Measurements from ENCODE around the gene GALNT9. TPM values are rescaled to one million over a fixed set of nuclear protein-coding genes. Genes with fewer than 3 reads are reported as not detected.

The GALNT9 gene
- polyA plus RNA-seq, 1 of the 3 experiments (the other 2 are of a cell fraction), result not detected

DNA sequence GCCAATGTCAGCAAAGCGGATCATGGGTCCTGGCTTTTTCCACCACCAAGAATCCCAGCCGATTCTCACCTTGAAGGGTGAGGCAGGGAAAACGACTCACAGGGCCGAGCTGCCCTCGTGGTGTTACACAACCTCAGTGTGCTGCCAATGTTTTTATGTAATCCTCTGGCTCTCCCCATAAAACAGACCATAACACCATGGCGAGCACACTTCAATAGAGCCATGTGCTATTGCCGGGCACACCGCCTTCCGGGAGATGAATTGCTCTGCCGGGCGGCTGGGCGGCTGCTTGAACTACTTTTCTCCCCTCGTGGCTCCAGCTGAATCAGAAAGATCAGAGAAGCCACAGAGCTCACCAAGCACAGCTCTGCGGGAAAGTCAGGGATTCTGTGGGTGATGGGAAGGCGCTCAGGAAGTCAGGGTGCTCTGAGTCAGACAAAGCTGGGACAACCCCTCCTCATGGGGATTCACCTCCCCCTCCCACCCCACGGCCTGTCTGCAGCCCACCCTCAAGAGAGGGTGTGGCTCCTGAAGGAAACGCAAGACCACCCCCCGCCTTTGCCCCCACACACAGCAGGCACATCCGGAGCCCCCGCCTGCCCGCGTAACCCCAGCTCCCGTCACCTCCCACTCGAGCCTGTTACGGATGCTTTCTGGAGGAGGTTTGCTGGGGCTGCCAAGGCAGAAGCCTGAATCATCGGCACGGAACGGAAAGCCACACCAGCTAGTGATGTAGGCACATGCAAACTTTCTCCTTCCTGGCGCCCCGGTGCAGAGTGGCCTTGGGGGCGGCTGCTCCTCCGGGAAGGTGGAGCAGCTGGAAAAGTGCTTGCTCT is 1.8 kb downstream of the GALNT9 start (continued):
- TF ChIP-seq, protein P1, sequence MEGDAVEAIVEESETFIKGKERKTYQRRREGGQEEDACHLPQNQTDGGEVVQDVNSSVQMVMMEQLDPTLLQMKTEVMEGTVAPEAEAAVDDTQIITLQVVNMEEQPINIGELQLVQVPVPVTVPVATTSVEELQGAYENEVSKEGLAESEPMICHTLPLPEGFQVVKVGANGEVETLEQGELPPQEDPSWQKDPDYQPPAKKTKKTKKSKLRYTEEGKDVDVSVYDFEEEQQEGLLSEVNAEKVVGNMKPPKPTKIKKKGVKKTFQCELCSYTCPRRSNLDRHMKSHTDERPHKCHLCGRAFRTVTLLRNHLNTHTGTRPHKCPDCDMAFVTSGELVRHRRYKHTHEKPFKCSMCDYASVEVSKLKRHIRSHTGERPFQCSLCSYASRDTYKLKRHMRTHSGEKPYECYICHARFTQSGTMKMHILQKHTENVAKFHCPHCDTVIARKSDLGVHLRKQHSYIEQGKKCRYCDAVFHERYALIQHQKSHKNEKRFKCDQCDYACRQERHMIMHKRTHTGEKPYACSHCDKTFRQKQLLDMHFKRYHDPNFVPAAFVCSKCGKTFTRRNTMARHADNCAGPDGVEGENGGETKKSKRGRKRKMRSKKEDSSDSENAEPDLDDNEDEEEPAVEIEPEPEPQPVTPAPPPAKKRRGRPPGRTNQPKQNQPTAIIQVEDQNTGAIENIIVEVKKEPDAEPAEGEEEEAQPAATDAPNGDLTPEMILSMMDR (IDR thresholded peaks at IDR 0.05), result no peak

DNA sequence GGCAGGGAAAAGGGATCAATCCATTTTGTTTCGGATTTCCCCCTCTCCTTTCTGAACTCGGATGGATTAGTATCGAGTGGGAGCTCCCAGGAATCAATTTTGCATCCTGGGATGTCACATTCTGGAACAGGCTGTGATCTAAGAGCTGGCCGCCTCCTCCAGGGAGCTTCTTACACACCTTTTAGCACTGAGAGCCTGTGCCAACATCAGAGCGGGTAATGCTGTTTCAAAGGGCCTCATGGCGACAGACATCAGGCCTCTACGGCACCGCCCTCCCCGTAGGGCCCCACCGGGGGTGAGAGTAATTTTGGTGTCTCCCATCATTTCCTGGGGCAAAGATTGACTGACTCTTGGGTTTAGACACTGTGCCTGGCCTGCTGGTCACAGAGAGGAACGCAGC is 2.7 kb downstream of the GALNT9 start:
- no peaks in the 10 kb centered on the region for H3K36me3 ChIP-seq (replicated peaks in 1 of 2; ENCODE audit: control insufficient read depth in 1 of 2, insufficient read depth in 2 of 2, low read length in 1 of 2)
- no peak overlapping the region for H3K4me2 ChIP-seq
- no peak overlapping the region for H3K9ac ChIP-seq
- no peak overlapping the region for H3K27ac ChIP-seq (ENCODE audit: low read depth in 2 of 2, low read length in 1 of 2)
- ChIA-PET CTCF (interaction anchor here (1.5 kb wide), 1 partner anchor 87 kb away, joined by 4 read pairs; no protein-coding TSS in a partner anchor), POLR2A (no interaction called here)
- H2AFZ ChIP-seq (ENCODE audit: low read depth), result no peak overlapping the region
- no peak overlapping the region for H3K4me3 ChIP-seq (ENCODE audit: low read depth in 2 of 2, low read length in 1 of 2)
- 46% methylated on average over 11 of the region's 11 CpGs for WGBS (ENCODE audit: low lambda C conversion rate)
- TF ChIP-seq JUND (IDR thresholded peaks at IDR 0.05) (no peak), FOXJ3 (CRISPR knock-in tag; IDR thresholded peaks at IDR 0.05) (no peak), TAF1 (IDR thresholded peaks at IDR 0.05; ENCODE audit: borderline replicate concordance, low read depth, low read length) (no peak), NRF1 (IDR thresholded peaks at IDR 0.05; ENCODE audit: low read depth, low read length) (no peak)
- no peaks in the 10 kb centered on the region for H3K9me2 ChIP-seq
- peaks cover 7% of the 10 kb centered on the region for H3F3A ChIP-seq (replicated peaks; ENCODE audit: insufficient read depth)
- H4K20me1 ChIP-seq (ENCODE audit: insufficient read depth), result peaks cover 6% of the 10 kb centered on the region; the same call in 1 of the 2 replicates
- no peak for DNase-seq
- no peaks in the 10 kb centered on the region for H3K79me2 ChIP-seq (ENCODE audit: insufficient read depth)
- peaks cover 89% of the 10 kb centered on the region for H3K27me3 ChIP-seq (ENCODE audit: insufficient read depth)
- 0 out of 4 replicates have a peak, but pooled peaks cover 0 to 5% of the 10 kb centered on the region in 2 experiments for H3K4me1 ChIP-seq (ENCODE audit: control insufficient read depth in 1 of 2, insufficient read depth in 2 of 2, low read depth in 1 of 2, low read length in 1 of 2)
- no peaks in the 10 kb centered on the region for H3K9me3 ChIP-seq

DNA sequence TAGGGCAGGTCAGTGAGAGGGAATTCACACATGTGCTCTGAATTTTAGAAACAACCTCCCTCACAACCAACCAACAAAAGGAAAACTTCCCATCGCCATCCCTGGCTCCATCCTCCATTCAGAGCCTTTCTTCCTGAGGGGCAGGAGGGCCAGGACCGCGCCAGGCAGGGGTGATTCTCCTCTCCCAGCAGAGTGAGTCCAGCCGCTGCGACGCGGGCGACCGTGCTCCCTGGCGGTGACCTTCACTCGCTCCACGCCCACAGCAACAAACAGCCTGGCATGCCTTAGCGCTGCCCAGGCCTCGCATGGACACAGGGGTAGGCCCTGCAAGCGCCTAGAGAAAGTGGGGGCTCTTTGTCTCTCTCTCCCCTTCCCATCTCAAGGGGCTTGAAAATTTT is 3.7 kb downstream of the GALNT9 start:
- peaks cover 91% of the 10 kb centered on the region for H3K27me3 ChIP-seq (ENCODE audit: insufficient read depth)
- no peaks in the 10 kb centered on the region for H3K79me2 ChIP-seq (ENCODE audit: insufficient read depth)
- no peak overlapping the region for H3K9ac ChIP-seq
- H3K4me3 ChIP-seq (ENCODE audit: low read depth in 2 of 2, low read length in 1 of 2), result no peak overlapping the region
- no peaks in the 10 kb centered on the region for H3K9me2 ChIP-seq
- WGBS (ENCODE audit: low lambda C conversion rate), result 21% methylated on average over 13 of the region's 15 CpGs
- POLR2A ChIA-PET, result no interaction called here
- H3K27ac ChIP-seq (ENCODE audit: low read depth in 2 of 2, low read length in 1 of 2), result no peak overlapping the region
- H4K20me1 ChIP-seq (ENCODE audit: insufficient read depth), result peaks cover 6% of the 10 kb centered on the region; the same call in 1 of the 2 replicates
- DNase-seq, result no peak
- CTCF ChIA-PET, result no interaction called here
- no peaks in the 10 kb centered on the region for H3K9me3 ChIP-seq
- TF ChIP-seq TEAD4 (IDR thresholded peaks at IDR 0.05; ENCODE audit: borderline replicate concordance, insufficient read depth) (no peak), SIN3A (IDR thresholded peaks at IDR 0.05; ENCODE audit: borderline replicate concordance, low read depth, low read length) (no peak), EZH2phosphoT487 (IDR thresholded peaks at IDR 0.05; ENCODE audit: borderline replicate concordance, low read depth) (no peak), TAF1 (IDR thresholded peaks at IDR 0.05; ENCODE audit: borderline replicate concordance, low read depth, low read length) (no peak), RXRA (IDR thresholded peaks at IDR 0.05; ENCODE audit: borderline replicate concordance, low read depth) (no peak), GABPA (IDR thresholded peaks at IDR 0.05; ENCODE audit: low read depth) (no peak), YY1 (IDR thresholded peaks at IDR 0.05; ENCODE audit: low read depth) (no peak), ELF1 (IDR thresholded peaks at IDR 0.05) (no peak), JUND (IDR thresholded peaks at IDR 0.05) (no peak), NFIC (IDR thresholded peaks at IDR 0.05; ENCODE audit: borderline replicate concordance) (no peak), MEF2A (IDR thresholded peaks at IDR 0.05; ENCODE audit: borderline replicate concordance, low read depth) (no peak)
- TF ChIP-seq, protein P2, sequence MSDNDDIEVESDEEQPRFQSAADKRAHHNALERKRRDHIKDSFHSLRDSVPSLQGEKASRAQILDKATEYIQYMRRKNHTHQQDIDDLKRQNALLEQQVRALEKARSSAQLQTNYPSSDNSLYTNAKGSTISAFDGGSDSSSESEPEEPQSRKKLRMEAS (IDR thresholded peaks at IDR 0.05; ENCODE audit: low read depth), result no peak
- TF ChIP-seq, protein P3, sequence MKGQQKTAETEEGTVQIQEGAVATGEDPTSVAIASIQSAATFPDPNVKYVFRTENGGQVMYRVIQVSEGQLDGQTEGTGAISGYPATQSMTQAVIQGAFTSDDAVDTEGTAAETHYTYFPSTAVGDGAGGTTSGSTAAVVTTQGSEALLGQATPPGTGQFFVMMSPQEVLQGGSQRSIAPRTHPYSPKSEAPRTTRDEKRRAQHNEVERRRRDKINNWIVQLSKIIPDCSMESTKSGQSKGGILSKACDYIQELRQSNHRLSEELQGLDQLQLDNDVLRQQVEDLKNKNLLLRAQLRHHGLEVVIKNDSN (IDR thresholded peaks at IDR 0.05; ENCODE audit: borderline replicate concordance, low read depth), result no peak
- TF ChIP-seq, protein P4, sequence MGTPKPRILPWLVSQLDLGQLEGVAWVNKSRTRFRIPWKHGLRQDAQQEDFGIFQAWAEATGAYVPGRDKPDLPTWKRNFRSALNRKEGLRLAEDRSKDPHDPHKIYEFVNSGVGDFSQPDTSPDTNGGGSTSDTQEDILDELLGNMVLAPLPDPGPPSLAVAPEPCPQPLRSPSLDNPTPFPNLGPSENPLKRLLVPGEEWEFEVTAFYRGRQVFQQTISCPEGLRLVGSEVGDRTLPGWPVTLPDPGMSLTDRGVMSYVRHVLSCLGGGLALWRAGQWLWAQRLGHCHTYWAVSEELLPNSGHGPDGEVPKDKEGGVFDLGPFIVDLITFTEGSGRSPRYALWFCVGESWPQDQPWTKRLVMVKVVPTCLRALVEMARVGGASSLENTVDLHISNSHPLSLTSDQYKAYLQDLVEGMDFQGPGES (IDR thresholded peaks at IDR 0.05; ENCODE audit: low read depth, low read length), result no peak
- no peak overlapping the region for H3K4me2 ChIP-seq
- no peaks in the 10 kb centered on the region for H3K36me3 ChIP-seq (replicated peaks in 1 of 2; ENCODE audit: control insufficient read depth in 1 of 2, insufficient read depth in 2 of 2, low read length in 1 of 2)
- H3K4me1 ChIP-seq (ENCODE audit: control insufficient read depth in 1 of 2, insufficient read depth in 2 of 2, low read depth in 1 of 2, low read length in 1 of 2), result 0 out of 4 replicates have a peak, but pooled peaks cover 0 to 5% of the 10 kb centered on the region in 2 experiments
- no peak overlapping the region for H2AFZ ChIP-seq (ENCODE audit: low read depth)
- H3F3A ChIP-seq (replicated peaks; ENCODE audit: insufficient read depth), result peaks cover 7% of the 10 kb centered on the region

Data from SK-N-SH (cell line).